Esophagus squamous epithelium (tissue), 4 donors: ENCODE measurements around the gene OR2AG2.

ENCODE experiments used
- POLR2A ChIP-seq, 4 donors: fragments of 450-650 bp; IDR thresholded peaks; one replicate each; pipeline ENCODE4 v1.6.1; 2017; ENCODE audit warnings: antibody characterized with exemption in 4 of 4, mild to moderate bottlenecking in 4 of 4, moderate library complexity in 3 of 4
- TF ChIP-seq, protein P1 (sequence below), 6 experiments: fragments of 450-650 bp in 4 of 6; fragments of 200-600 bp in 2 of 6; sonication (generic) in 2 of 6; IDR thresholded peaks; one replicate each; pipeline ENCODE4 v1.5.1; 2016 to 2019; ENCODE audit warnings: antibody characterized with exemption in 6 of 6, mild to moderate bottlenecking in 4 of 6, moderate library complexity in 4 of 6

- TF ChIP-seq, protein P1, sequence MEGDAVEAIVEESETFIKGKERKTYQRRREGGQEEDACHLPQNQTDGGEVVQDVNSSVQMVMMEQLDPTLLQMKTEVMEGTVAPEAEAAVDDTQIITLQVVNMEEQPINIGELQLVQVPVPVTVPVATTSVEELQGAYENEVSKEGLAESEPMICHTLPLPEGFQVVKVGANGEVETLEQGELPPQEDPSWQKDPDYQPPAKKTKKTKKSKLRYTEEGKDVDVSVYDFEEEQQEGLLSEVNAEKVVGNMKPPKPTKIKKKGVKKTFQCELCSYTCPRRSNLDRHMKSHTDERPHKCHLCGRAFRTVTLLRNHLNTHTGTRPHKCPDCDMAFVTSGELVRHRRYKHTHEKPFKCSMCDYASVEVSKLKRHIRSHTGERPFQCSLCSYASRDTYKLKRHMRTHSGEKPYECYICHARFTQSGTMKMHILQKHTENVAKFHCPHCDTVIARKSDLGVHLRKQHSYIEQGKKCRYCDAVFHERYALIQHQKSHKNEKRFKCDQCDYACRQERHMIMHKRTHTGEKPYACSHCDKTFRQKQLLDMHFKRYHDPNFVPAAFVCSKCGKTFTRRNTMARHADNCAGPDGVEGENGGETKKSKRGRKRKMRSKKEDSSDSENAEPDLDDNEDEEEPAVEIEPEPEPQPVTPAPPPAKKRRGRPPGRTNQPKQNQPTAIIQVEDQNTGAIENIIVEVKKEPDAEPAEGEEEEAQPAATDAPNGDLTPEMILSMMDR (IDR thresholded peaks at IDR 0.05), result no peak
- no peak for TF ChIP-seq POLR2A (IDR thresholded peaks at IDR 0.05)
These were observed 35.2 kb downstream of the OR2AG2 start for GRCh38 chr11:6736495-6737121.
